Common myeloid progenitor, CD34-positive (primary cell): ENCODE measurements around the gene ZNF565.
"Not testable (repeated sequence)": the region's sequence is repeated elsewhere in the genome, so short reads cannot be mapped to it uniquely, and the experiment has no call there.

Source experiments
- CTCF ChIA-PET: fragments of 350-600 bp; sonication (Branson Sonifier 250); formaldehyde crosslinking; loops from one replicate; lab custom pipeline; 2021; ENCODE audit warnings: antibody characterized with exemption; lab: Charles Lee
- POLR2A ChIA-PET: fragments of 350-600 bp; sonication (Branson Sonifier 250); formaldehyde crosslinking; loops from one replicate; lab custom pipeline; 2021; ENCODE audit warnings: antibody characterized with exemption; lab: Charles Lee
- DNase-seq, 3 donors: peaks; one replicate each; pipeline versions ENCODE4 v3.0.0 to v3.0.0-alpha.2; 2013
- H3K27ac ChIP-seq, 2 experiments: 1 replicate in 1 of 2; 2 replicates in 1 of 2; pipeline ENCODE4 v1.7.0; 2013; ENCODE audit warnings: inconsistent platforms in 2 of 2, low read length in 2 of 2, mild to moderate bottlenecking in 2 of 2, low read depth in 1 of 2, moderate library complexity in 1 of 2; ENCODE audit not compliant: severe bottlenecking in 2 of 2, insufficient read depth in 1 of 2, poor library complexity in 1 of 2
- H3K27me3 ChIP-seq, 5 experiments: replicated peaks in 2 of 5; 1 replicate in 3 of 5; 2 replicates in 2 of 5; pipeline versions ENCODE4 v1.6.1 to v1.7.0; 2013; ENCODE audit warnings: low read length in 4 of 5, mild to moderate bottlenecking in 2 of 5, moderate library complexity in 2 of 5, inconsistent platforms in 1 of 5; ENCODE audit not compliant: insufficient read depth in 5 of 5, control insufficient read depth in 4 of 5
- H3K36me3 ChIP-seq, 4 experiments: 1 replicate in 2 of 4; 2 replicates in 2 of 4; pipeline versions ENCODE4 v1.6.1 to v1.7.0; 2013; ENCODE audit warnings: low read length in 3 of 4, control low read depth in 1 of 4, mild to moderate bottlenecking in 1 of 4; ENCODE audit not compliant: control insufficient read depth in 4 of 4, insufficient read depth in 4 of 4
- H3K4me1 ChIP-seq, 4 experiments: 1 replicate in 3 of 4; 2 replicates in 1 of 4; pipeline versions ENCODE4 v1.6.1 to v1.7.1; 2013; ENCODE audit warnings: low read length in 3 of 4, mild to moderate bottlenecking in 3 of 4, control low read depth in 1 of 4, inconsistent platforms in 1 of 4, moderate library complexity in 1 of 4; ENCODE audit not compliant: control insufficient read depth in 4 of 4, insufficient read depth in 4 of 4; ENCODE audit errors: control extremely low read depth in 1 of 4
- H3K4me3 ChIP-seq, 7 experiments: 1 replicate in 4 of 7; 2 replicates in 3 of 7; pipeline versions ENCODE4 v1.5.1 to v1.7.0; 2013; ENCODE audit warnings: mild to moderate bottlenecking in 7 of 7, low read length in 6 of 7, moderate library complexity in 6 of 7, inconsistent platforms in 2 of 7, low read depth in 2 of 7, control low read depth in 1 of 7; ENCODE audit not compliant: insufficient read depth in 4 of 7, control insufficient read depth in 1 of 7; ENCODE audit errors: extremely low read depth in 1 of 7
- H3K9me3 ChIP-seq, 5 experiments: 1 replicate in 4 of 5; 2 replicates in 1 of 5; pipeline versions ENCODE4 v1.6.1 to v1.7.1; 2013; ENCODE audit warnings: low read length in 4 of 5, mild to moderate bottlenecking in 2 of 5, inconsistent platforms in 1 of 5, low read depth in 1 of 5, moderate library complexity in 1 of 5; ENCODE audit not compliant: control insufficient read depth in 4 of 5, insufficient read depth in 2 of 5; ENCODE audit errors: control extremely low read depth in 1 of 5
- WGBS: methylation state at CpG from one replicate; pipeline ENCODE4 v1.1.5; 2013; ENCODE audit not compliant: insufficient coverage; 5-methylcytosine and 5-hydroxymethylcytosine counted together

Gene ZNF565

GRCh38 chr19:36236304-36236945 lies 22.0 kb upstream of the ZNF565 start:
- DNase-seq: no peak
- H3K4me3 ChIP-seq: peak overlapping the region in 2 of 7 experiments; percentile 26 to 37
- peaks cover 40 to 88% (median 75%) of the 10 kb centered on the region in 4 experiments for H3K36me3 ChIP-seq
- no peaks in the 10 kb centered on the region for H3K4me1 ChIP-seq
- no peak overlapping the region for H3K27ac ChIP-seq
- WGBS: no CpG with 5 or more reads among the region's 6 CpGs
- H3K9me3 ChIP-seq: peaks cover 29 to 90% (median 59%) of the 10 kb centered on the region in 5 experiments
- no peaks in the 10 kb centered on the region for H3K27me3 ChIP-seq
- POLR2A ChIA-PET: no interaction called here
- CTCF ChIA-PET: no interaction called here

- POLR2A ChIA-PET, H3K4me3 ChIP-seq, H3K4me1 ChIP-seq, H3K27ac ChIP-seq, H3K27me3 ChIP-seq, CTCF ChIA-PET, DNase-seq: not testable (repeated sequence)
- peaks cover 57 to 100% (median 88%) of the 10 kb centered on the region in 4 experiments for H3K36me3 ChIP-seq
- WGBS: 93% methylated on average over 2 of the region's 7 CpGs
- H3K9me3 ChIP-seq: peaks cover 33 to 94% (median 69%) of the 10 kb centered on the region in 5 experiments
These were observed 19.2 kb upstream of the ZNF565 start for GRCh38 chr19:36233626-36234025.

DNA sequence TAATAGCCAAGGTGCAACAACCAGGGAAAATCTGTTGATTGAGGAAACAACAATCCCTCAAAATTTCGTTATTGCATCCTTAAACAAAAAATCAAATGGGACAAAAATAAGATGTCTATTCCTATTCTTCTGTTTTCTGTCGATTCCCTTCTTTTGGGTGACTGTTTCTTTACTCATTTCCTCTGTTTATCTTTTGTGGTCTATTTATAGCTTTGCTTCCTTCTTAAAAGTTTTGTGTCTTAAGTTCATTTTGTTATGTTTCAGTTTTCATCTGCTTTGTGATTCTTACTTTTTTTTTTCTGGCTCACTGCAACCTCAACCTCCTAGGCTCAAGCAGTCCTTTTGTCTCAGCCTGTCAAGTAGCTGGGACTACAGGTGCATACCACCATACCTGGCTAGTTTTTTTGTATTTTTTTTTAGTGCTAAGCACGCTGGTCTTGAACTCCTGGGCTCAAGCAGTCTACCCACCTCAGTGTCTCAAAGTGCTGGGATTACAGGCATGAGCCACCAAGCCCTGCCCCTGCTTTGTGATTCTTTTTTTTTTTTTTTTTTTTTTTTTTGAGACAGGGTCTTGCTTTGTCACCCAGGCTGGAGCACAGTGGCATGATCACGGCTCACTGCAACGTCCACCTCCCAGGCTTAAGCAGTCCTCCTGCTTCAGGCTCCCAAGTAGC lies 10.9 kb upstream of the ZNF565 start:
- DNase-seq: no peak
- Histone ChIP-seq H3K4me1 (peaks cover 0 to 7% (median 3%) of the 10 kb centered on the region in 4 experiments), H3K27me3 (no peaks in the 10 kb centered on the region), H3K36me3 (peaks cover 42 to 97% (median 82%) of the 10 kb centered on the region in 4 experiments), H3K27ac (no peak overlapping the region), H3K9me3 (peaks cover 7 to 84% (median 60%) of the 10 kb centered on the region in 5 experiments), H3K4me3 (peak overlapping the region in 2 of 7 experiments; percentile 10 to 46)
- ChIA-PET POLR2A (interaction anchor here (0.7 kb wide), 1 partner anchor 1263 kb away, joined by 4 read pairs; no protein-coding TSS in a partner anchor), CTCF (no interaction called here)
- 50% methylated on average over 2 of the region's 5 CpGs for WGBS

DNA sequence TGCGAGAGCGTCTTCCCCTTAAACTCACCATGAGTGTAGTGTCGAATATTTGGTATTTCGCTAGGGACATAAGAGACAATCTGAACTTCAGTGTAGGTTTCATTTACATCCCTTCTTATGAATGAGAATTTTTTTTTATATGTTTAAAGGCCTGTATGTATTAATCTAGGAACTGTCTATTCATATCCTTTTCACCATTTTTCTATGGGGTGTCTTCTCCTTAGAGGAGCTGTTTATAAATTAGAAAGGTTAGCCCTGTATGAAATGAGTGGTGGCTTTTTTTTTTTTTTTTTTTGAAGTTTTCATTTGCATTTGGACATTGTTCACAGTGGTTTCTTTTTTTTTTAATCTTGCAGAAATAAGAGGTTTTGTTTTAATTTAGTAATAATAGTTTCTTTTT lies 8.0 kb upstream of the ZNF565 start:
- CTCF ChIA-PET: no interaction called here
- Histone ChIP-seq H3K4me1 (peaks cover 0 to 7% (median 3%) of the 10 kb centered on the region in 4 experiments), H3K36me3 (peaks cover 30 to 90% (median 74%) of the 10 kb centered on the region in 4 experiments), H3K4me3 (no peak overlapping the region), H3K27me3 (no peaks in the 10 kb centered on the region), H3K9me3 (peaks cover 7 to 69% (median 39%) of the 10 kb centered on the region in 5 experiments), H3K27ac (no peak overlapping the region)
- no peak for DNase-seq
- POLR2A ChIA-PET: no interaction called here
- whole genome bisulfite sequencing: no CpG with 5 or more reads among the region's 4 CpGs

- H3K4me3 ChIP-seq: no peak overlapping the region
- peaks cover 7 to 66% (median 32%) of the 10 kb centered on the region in 5 experiments for H3K9me3 ChIP-seq
- ChIA-PET CTCF (no interaction called here), POLR2A (no interaction called here)
- DNase-seq: peak in 1 of 3 donors; percentile 15
- no CpG with 5 or more reads among the region's 4 CpGs for WGBS
- H3K36me3 ChIP-seq: peaks cover 27 to 85% (median 66%) of the 10 kb centered on the region in 4 experiments
- H3K4me1 ChIP-seq: peaks cover 0 to 9% (median 4%) of the 10 kb centered on the region in 4 experiments
- H3K27me3 ChIP-seq: no peaks in the 10 kb centered on the region
- H3K27ac ChIP-seq: no peak overlapping the region
These were observed 7.0 kb upstream of the ZNF565 start for GRCh38 chr19:36221474-36221873.

- Histone ChIP-seq H3K27ac (peak overlapping the region; percentile 98 to 99), H3K36me3 (peaks cover 10 to 25% (median 19%) of the 10 kb centered on the region in 4 experiments), H3K27me3 (no peaks in the 10 kb centered on the region), H3K4me3 (peak overlapping the region; percentile 87 to 98 (median 95)), H3K9me3 (peaks cover 3 to 16% (median 6%) of the 10 kb centered on the region in 5 experiments), H3K4me1 (peaks cover 5 to 21% (median 10%) of the 10 kb centered on the region in 4 experiments)
- 0% methylated on average over 18 of the region's 27 CpGs for WGBS
- DNase-seq: peak; percentile 8 to 55 (median 53)
- ChIA-PET CTCF (interaction anchor here (0.7 to 1.2 kb wide), 5 partner anchors 13 to 635 kb away, joined by 3 to 4 read pairs (median 3); partner anchors contain the start of gene ZNF345), POLR2A (interaction anchor here (0.5 to 1.1 kb wide), 3 partner anchors 637 to 1441 kb away, joined by 3 to 5 read pairs (median 4); partner anchors contain the start of gene ZNF569)
These were observed 1.0 kb upstream of the ZNF565 start for GRCh38 chr19:36215276-36216123.
